ENCODE data around the gene PDIK1L. TPM values are rescaled to one million over a fixed set of nuclear protein-coding genes. Genes with fewer than 3 reads are reported as not detected.
A peak's percentile ranks its signal among the peaks of the same experiment; 100 is the strongest.

The PDIK1L gene
- total and polyA plus RNA-seq, 9 of the 15 experiments (the other 6 are each of a cell fraction or from before 2014, with no cell fraction given), result 12.8 to 30.2 (median 21.5) TPM

DNA sequence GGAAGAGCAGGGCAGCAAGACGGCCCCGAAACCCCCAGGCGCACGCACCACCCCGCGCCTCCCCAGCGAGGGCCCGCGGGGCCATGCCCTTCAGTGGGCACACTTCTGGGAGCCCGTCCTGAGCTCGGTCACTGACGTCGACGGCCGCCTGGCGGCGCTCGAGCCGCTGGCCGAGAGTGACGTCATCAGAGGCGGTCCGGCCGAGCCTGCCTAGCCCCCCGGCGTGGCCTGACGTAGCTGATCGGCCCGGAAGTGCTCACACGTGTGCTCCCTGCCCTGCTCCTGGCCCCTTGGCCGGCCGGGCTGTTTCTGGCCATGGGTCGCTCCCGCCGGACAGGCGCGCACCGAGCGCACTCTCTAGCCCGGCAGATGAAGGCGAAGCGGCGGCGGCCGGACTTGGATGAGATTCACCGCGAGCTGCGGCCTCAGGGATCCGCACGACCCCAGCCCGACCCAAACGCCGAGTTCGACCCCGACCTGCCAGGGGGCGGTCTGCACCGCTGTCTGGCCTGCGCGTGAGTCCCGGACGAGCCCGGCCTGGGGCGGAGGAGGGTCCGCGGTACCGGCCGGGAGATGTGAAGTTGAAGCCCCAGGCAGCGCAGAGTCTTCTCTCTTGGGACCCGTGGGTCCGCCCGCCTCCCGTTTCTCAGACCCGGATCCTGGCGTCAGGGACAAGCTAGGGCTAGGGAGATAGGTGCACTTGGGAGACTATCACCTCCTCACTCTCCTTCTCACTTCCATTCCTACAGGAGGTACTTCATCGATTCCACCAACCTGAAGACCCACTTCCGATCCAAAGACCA is 58.2 kb downstream of the PDIK1L start, which contains the start of gene ZNF593 (continued):
- TF ChIP-seq KLF1 (tag; IDR thresholded peaks at IDR 0.05), result peak; percentile 90
- TF ChIP-seq, protein P1, sequence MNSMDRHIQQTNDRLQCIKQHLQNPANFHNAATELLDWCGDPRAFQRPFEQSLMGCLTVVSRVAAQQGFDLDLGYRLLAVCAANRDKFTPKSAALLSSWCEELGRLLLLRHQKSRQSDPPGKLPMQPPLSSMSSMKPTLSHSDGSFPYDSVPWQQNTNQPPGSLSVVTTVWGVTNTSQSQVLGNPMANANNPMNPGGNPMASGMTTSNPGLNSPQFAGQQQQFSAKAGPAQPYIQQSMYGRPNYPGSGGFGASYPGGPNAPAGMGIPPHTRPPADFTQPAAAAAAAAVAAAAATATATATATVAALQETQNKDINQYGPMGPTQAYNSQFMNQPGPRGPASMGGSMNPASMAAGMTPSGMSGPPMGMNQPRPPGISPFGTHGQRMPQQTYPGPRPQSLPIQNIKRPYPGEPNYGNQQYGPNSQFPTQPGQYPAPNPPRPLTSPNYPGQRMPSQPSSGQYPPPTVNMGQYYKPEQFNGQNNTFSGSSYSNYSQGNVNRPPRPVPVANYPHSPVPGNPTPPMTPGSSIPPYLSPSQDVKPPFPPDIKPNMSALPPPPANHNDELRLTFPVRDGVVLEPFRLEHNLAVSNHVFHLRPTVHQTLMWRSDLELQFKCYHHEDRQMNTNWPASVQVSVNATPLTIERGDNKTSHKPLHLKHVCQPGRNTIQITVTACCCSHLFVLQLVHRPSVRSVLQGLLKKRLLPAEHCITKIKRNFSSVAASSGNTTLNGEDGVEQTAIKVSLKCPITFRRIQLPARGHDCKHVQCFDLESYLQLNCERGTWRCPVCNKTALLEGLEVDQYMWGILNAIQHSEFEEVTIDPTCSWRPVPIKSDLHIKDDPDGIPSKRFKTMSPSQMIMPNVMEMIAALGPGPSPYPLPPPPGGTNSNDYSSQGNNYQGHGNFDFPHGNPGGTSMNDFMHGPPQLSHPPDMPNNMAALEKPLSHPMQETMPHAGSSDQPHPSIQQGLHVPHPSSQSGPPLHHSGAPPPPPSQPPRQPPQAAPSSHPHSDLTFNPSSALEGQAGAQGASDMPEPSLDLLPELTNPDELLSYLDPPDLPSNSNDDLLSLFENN (IDR thresholded peaks at IDR 0.05; ENCODE audit: low read depth in 2 of 2, low read length in 2 of 2), result 0 out of 4 replicates have a peak, but pooled peaks of 1 of the 2 experiments have one; percentile 33
- no peak for TF ChIP-seq SPI1 (IDR thresholded peaks at IDR 0.05; ENCODE audit: borderline replicate concordance, low read depth, low read length)
- no peak for TF ChIP-seq FOXM1 (IDR thresholded peaks at IDR 0.05; ENCODE audit: low read depth)
- TF ChIP-seq FOXM1 (CRISPR knock-in tag; IDR thresholded peaks at IDR 0.05; ENCODE audit: low read depth), result no peak
- TF ChIP-seq GATA2 (CRISPR knock-in tag; IDR thresholded peaks at IDR 0.05), result no peak
- TF ChIP-seq, protein P2, sequence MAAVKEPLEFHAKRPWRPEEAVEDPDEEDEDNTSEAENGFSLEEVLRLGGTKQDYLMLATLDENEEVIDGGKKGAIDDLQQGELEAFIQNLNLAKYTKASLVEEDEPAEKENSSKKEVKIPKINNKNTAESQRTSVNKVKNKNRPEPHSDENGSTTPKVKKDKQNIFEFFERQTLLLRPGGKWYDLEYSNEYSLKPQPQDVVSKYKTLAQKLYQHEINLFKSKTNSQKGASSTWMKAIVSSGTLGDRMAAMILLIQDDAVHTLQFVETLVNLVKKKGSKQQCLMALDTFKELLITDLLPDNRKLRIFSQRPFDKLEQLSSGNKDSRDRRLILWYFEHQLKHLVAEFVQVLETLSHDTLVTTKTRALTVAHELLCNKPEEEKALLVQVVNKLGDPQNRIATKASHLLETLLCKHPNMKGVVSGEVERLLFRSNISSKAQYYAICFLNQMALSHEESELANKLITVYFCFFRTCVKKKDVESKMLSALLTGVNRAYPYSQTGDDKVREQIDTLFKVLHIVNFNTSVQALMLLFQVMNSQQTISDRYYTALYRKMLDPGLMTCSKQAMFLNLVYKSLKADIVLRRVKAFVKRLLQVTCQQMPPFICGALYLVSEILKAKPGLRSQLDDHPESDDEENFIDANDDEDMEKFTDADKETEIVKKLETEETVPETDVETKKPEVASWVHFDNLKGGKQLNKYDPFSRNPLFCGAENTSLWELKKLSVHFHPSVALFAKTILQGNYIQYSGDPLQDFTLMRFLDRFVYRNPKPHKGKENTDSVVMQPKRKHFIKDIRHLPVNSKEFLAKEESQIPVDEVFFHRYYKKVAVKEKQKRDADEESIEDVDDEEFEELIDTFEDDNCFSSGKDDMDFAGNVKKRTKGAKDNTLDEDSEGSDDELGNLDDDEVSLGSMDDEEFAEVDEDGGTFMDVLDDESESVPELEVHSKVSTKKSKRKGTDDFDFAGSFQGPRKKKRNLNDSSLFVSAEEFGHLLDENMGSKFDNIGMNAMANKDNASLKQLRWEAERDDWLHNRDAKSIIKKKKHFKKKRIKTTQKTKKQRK (IDR thresholded peaks at IDR 0.05; ENCODE audit: borderline replicate concordance, low read depth, low read length), result no peak
- no peak for TF ChIP-seq FOS (IDR thresholded peaks at IDR 0.05; ENCODE audit: extremely low read depth, insufficient read length)
- peak; percentile 79; the same call in 1 of the 2 replicates for TF ChIP-seq RFX5 (IDR thresholded peaks at IDR 0.05; ENCODE audit: low read depth, low read length)
- peak; percentile 90 for TF ChIP-seq ZFX (CRISPR knock-in tag; IDR thresholded peaks at IDR 0.05)
- TF ChIP-seq USF1 (CRISPR knock-in tag; IDR thresholded peaks at IDR 0.05), result peak; percentile 85
- no peak; the same call in 1 of the 2 replicates for TF ChIP-seq GTF2E2 (tag; IDR thresholded peaks at IDR 0.05)
- peak; percentile 95 for TF ChIP-seq XRCC5 (IDR thresholded peaks at IDR 0.05; ENCODE audit: low read depth, low read length)
- TF ChIP-seq MCM2 (IDR thresholded peaks at IDR 0.05; ENCODE audit: low read depth), result no peak
- TF ChIP-seq ZNF143 (CRISPR knock-in tag; IDR thresholded peaks at IDR 0.05), result no peak
- TF ChIP-seq HDAC6 (IDR thresholded peaks at IDR 0.05; ENCODE audit: low read depth, low read length), result no peak
- TF ChIP-seq EHMT2 (IDR thresholded peaks at IDR 0.05), result no peak
- TF ChIP-seq ZSCAN32 (CRISPR knock-in tag; IDR thresholded peaks at IDR 0.05), result no peak
- TF ChIP-seq GTF2F1 (IDR thresholded peaks at IDR 0.05; ENCODE audit: low read depth, low read length), result no peak; the same call in 1 of the 2 replicates
- no peak for TF ChIP-seq NCOA6 (IDR thresholded peaks at IDR 0.05)
